Prostate gland (tissue), 2 donors: Measurements from ENCODE around the gene PLSCR3. TPM values are rescaled to one million over a fixed set of nuclear protein-coding genes. Genes with fewer than 3 reads are reported as not detected.
A peak's percentile ranks its signal among the peaks of the same experiment; 100 is the strongest.

Experiments
- DNase-seq: peaks from one replicate; pipeline ENCODE4 v3.0.0-alpha.2; 2019; ENCODE audit warnings: low spot score
- H3K27ac ChIP-seq, 2 donors: fragments of 200-600 bp; sonication (generic); 2 replicates each; pipeline ENCODE4 v1.5.1; 2017 to 2019
- H3K27me3 ChIP-seq: fragments of 200-600 bp; sonication (generic); replicated peaks from 2 replicates; pipeline ENCODE4 v1.5.1; 2019; ENCODE audit not compliant: insufficient read depth
- H3K36me3 ChIP-seq, 2 donors: fragments of 200-600 bp; sonication (generic); 1 replicate in 1 of 2; 2 replicates in 1 of 2; pipeline versions ENCODE4 v1.5.1 to v1.8.1; 2017 to 2019
- H3K4me1 ChIP-seq: fragments of 200-600 bp; sonication (generic); replicated peaks from 2 replicates; pipeline ENCODE4 v1.5.1; 2019
- H3K4me3 ChIP-seq, 2 donors: fragments of 200-600 bp; sonication (generic); 2 replicates each; pipeline ENCODE4 v1.5.1; 2017 to 2019
- H3K9me3 ChIP-seq: fragments of 200-600 bp; sonication (generic); 2 replicates; pipeline ENCODE4 v1.5.1; 2017
- POLR2A ChIP-seq: fragments of 450-650 bp; IDR thresholded peaks from one replicate; pipeline ENCODE4 v1.6.1; 2016; ENCODE audit warnings: antibody characterized with exemption, mild to moderate bottlenecking
- POLR2AphosphoS5 ChIP-seq: sonication (generic); formaldehyde crosslinking; IDR thresholded peaks from one replicate; pipeline ENCODE4 v1.6.1; 2017; ENCODE audit warnings: antibody characterized with exemption
- WGBS: methylation state at CpG from one replicate; pipeline ENCODE4 v1.1.5; 2018; 5-methylcytosine and 5-hydroxymethylcytosine counted together
- intact Hi-C: fragments of 100-400 bp; cut with DNase I; formaldehyde crosslinking; loops from one replicate; pipeline ENCODE4 v1.14.2; 2022
- total RNA-seq, 2 donors: library from RNA; depleted of rRNA; stranded (reverse); fragments of >200 nt; gene quantifications; one replicate each; pipeline ENCODE4 v1.1.0, GENCODE V29; 2016
- TF ChIP-seq, protein P1 (sequence below), 4 experiments: fragments of 200-600 bp in 2 of 4; fragments of 450-650 bp in 2 of 4; sonication (generic) in 2 of 4; IDR thresholded peaks; 1 replicate in 3 of 4; 2 replicates in 1 of 4; pipeline ENCODE4 v1.5.1; 2016 to 2019; ENCODE audit warnings: antibody characterized with exemption in 4 of 4, mild to moderate bottlenecking in 2 of 4, moderate library complexity in 2 of 4

Gene PLSCR3
- total RNA-seq, result 10 to 100 TPM; 25.8 to 26.4 TPM

DNA sequence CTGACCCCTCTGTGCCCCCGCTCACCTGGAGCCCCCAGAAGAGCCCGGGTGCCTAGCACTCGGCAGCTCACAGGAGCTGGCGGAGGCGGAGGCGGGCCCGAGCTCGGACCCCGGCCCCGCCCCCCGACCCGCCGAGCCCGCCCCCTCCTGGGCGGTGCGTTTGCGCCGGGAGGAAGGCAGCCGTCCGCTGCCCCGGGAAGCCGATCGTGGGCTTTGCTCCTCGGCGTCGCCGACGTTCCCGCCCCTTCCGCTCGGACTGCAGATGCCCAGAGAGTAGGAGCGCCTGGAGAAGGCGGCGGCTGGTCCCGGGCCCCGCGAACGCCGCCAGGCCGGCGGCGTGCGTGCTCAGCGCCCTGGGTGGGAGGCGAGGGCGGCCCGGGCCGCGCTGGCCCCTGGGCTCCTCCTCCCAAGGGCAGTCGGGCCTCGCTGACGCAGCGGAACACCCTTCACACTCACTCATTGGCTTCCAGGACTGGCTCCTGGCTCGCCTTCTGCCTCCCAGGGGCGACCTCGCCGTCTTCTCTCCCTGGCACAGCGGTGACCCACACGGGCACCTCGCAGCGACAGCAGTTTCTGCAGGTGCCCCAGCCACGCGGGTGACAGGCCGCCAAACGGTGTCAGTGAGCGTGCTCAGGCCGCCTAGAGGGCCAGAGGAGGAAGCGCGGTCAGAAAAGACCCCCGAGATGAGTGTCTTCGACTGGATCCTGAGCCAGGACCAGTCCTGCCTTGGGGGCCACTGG lies at the start of gene PLSCR3:
Gene PLSCR3 (minus strand): TSS at position 74 of the 740 bp plus-strand sequence. CDS start 415 bp downstream, outside the sequence.
- intact Hi-C loops, result loop anchor here (5.0 kb wide), 1 partner anchor 42 kb away; the partner anchor contains the start of gene KCTD11
- Histone ChIP-seq H3K4me1 (no peaks in the 10 kb centered on the region), H3K27me3 (no peaks in the 10 kb centered on the region), H3K36me3 (peaks cover 0 to 8% of the 10 kb centered on the region in 2 donors), H3K9me3 (no peaks in the 10 kb centered on the region), H3K4me3 (peak within 1 kb of the TSS; percentile 48 to 62), H3K27ac (peak within 1 kb of the TSS; percentile 74 to 87)
- TF ChIP-seq POLR2AphosphoS5 (peak; percentile 71), POLR2A (peak; percentile 89)
- TF ChIP-seq, protein P1, sequence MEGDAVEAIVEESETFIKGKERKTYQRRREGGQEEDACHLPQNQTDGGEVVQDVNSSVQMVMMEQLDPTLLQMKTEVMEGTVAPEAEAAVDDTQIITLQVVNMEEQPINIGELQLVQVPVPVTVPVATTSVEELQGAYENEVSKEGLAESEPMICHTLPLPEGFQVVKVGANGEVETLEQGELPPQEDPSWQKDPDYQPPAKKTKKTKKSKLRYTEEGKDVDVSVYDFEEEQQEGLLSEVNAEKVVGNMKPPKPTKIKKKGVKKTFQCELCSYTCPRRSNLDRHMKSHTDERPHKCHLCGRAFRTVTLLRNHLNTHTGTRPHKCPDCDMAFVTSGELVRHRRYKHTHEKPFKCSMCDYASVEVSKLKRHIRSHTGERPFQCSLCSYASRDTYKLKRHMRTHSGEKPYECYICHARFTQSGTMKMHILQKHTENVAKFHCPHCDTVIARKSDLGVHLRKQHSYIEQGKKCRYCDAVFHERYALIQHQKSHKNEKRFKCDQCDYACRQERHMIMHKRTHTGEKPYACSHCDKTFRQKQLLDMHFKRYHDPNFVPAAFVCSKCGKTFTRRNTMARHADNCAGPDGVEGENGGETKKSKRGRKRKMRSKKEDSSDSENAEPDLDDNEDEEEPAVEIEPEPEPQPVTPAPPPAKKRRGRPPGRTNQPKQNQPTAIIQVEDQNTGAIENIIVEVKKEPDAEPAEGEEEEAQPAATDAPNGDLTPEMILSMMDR (IDR thresholded peaks at IDR 0.05), result peak; percentile 15 to 50 (median 38)
- WGBS, result under 1% methylated on average over 59 of the region's 71 CpGs
- DNase-seq, result peak; percentile 80

DNA sequence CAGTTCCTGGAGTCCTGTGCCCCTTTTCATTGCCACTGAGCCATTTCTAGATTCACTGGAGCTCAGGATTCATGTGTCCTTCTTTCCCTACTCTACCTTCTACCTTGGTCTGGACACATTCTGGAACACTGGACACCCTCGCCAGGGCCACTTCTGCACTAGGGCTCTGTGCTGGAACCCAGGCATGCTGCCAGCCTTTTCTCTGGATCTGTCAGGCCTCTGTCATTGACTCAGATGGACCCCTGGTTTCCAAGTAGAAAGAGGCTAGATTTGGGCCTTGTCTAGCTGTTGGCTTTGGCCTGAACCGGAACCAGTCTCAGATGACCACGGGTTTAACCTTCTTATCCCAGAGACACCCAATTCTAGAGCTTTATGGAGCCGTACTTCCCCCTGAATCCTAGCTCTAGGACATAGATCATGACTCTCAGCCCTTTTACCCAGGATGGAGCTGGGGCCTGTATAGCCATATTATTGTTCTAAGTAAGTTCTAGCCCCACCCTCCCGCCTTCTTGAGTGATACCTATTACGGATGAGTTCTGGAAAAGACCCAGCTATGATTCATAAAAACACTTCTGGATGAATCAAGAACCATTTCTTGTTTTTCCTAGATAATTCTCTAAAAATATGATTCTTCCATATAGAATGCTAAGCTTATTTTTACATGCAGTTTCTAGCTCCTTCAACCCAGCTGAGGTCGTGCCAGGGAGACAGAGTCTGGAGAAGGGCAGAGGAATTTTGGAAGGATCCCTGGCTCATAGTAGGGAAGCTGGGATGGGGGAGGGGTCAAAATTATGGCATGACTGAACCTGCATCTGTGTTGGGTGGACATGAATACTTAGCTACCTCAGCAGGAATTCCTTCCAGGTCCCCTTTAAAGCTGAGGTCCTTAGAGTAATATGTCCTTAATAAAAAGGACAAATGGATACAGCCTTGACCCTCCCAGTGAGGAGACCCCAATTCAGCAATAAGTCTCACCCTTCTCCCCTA lies 49.5 kb upstream of the PLSCR3 start:
- Histone ChIP-seq H3K27ac (no peak overlapping the region), H3K9me3 (no peaks in the 10 kb centered on the region), H3K4me1 (peaks cover 9% of the 10 kb centered on the region), H3K27me3 (no peaks in the 10 kb centered on the region), H3K4me3 (no peak overlapping the region), H3K36me3 (no peaks in the 10 kb centered on the region)
- TF ChIP-seq, protein P1 (IDR thresholded peaks at IDR 0.05), result no peak
- no peak for TF ChIP-seq POLR2AphosphoS5
- TF ChIP-seq POLR2A, result no peak
- 74% methylated on average over 7 of the region's 7 CpGs for WGBS
- no peak for DNase-seq
- intact Hi-C loops, result no loop called here

DNA sequence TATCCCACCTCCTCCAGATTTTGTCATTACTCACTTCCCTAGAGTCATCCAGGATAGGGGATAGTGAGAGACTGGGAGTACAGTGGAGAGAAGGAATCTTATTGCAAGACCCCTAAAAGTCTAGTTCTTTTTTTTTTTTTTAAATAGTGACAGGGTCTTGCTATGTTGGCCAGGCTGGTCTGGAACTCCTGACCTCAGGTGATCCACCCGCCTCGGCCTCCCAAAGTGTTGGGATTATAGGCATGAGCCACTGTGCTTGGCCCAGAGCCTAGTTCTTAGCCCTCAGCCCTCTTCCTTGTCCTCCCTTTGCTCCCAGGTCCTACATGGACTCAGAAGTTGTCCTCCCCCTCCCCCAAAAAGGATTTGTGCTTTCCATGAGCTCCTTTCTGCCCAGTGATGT lies 47.8 kb upstream of the PLSCR3 start:
- TF ChIP-seq POLR2AphosphoS5, result no peak
- TF ChIP-seq POLR2A, result no peak
- TF ChIP-seq, protein P1 (IDR thresholded peaks at IDR 0.05), result no peak
- 100% methylated on average over 2 of the region's 2 CpGs for WGBS
- H3K27me3 ChIP-seq, result no peaks in the 10 kb centered on the region
- no peak overlapping the region for H3K4me3 ChIP-seq
- peaks cover 9% of the 10 kb centered on the region for H3K4me1 ChIP-seq
- H3K36me3 ChIP-seq, result no peaks in the 10 kb centered on the region
- intact Hi-C loops, result no loop called here
- no peak for DNase-seq
- H3K27ac ChIP-seq, result no peak overlapping the region
- no peaks in the 10 kb centered on the region for H3K9me3 ChIP-seq

DNA sequence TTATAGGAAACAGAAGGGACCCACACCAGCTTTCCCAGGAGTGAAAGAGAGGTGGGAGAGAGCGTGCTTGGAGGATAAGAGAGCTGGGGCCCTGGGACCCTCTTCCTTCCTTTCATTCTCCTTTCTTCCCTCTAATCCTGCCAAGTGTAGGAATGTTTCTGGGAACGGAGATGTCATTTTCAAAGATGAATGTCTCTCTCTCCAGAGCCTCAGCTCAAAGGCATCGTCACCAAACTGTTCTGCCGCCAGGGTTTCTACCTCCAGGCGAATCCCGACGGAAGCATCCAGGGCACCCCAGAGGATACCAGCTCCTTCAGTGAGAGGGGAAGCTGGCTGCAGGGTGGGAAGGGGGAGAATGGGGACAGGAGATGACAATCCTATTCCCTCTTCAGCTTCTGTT lies 46.9 kb upstream of the PLSCR3 start:
- Histone ChIP-seq H3K27ac (no peak overlapping the region), H3K27me3 (no peaks in the 10 kb centered on the region), H3K4me1 (peaks cover 9% of the 10 kb centered on the region), H3K36me3 (no peaks in the 10 kb centered on the region), H3K4me3 (no peak overlapping the region), H3K9me3 (no peaks in the 10 kb centered on the region)
- TF ChIP-seq, protein P1 (IDR thresholded peaks at IDR 0.05), result no peak
- no peak for TF ChIP-seq POLR2A
- no peak for TF ChIP-seq POLR2AphosphoS5
- WGBS, result 61% methylated on average over 7 of the region's 7 CpGs
- no peak for DNase-seq
- intact Hi-C loops, result no loop called here
